Measurements from ENCODE around the gene PTPRN2.
"Not testable (repeated sequence)": the region's sequence is repeated elsewhere in the genome, so short reads cannot be mapped to it uniquely, and the experiment has no call there.

PTPRN2 gene

GRCh38 chr7:158414002-158414401 lies 173.6 kb downstream of the PTPRN2 start:
- DNase-seq = no peak

GRCh38 chr7:158411232-158411950 lies 176.2 kb downstream of the PTPRN2 start:
- peak; percentile 12 for DNase-seq

- DNase-seq = peak; percentile 24
Observed at GRCh38 chr7:158410720-158411119, 176.9 kb downstream of the PTPRN2 start.

- peak; percentile 19 for DNase-seq
Observed at GRCh38 chr7:158409816-158410330, 177.8 kb downstream of the PTPRN2 start.

- DNase-seq = no peak
Observed at GRCh38 chr7:158409120-158409519, 178.5 kb downstream of the PTPRN2 start.

GRCh38 chr7:158408318-158408920 lies 179.2 kb downstream of the PTPRN2 start:
- no peak for DNase-seq

- DNase-seq = no peak
Observed at GRCh38 chr7:158407581-158408317, 179.9 kb downstream of the PTPRN2 start.

GRCh38 chr7:158406801-158407200 lies 180.8 kb downstream of the PTPRN2 start:
- peak; percentile 16 for DNase-seq

GRCh38 chr7:158406364-158406763 lies 181.3 kb downstream of the PTPRN2 start:
- DNase-seq = peak; percentile 6

- DNase-seq = not testable (repeated sequence)
Observed at GRCh38 chr7:158405771-158406170, 181.9 kb downstream of the PTPRN2 start.

- DNase-seq = no peak
Observed at GRCh38 chr7:158405324-158405723, 182.3 kb downstream of the PTPRN2 start.

- DNase-seq = peak; percentile 17
Observed at GRCh38 chr7:158404031-158404761, 183.4 kb downstream of the PTPRN2 start.

GRCh38 chr7:158403013-158403821 lies 184.4 kb downstream of the PTPRN2 start:
- DNase-seq = peak; percentile 17

GRCh38 chr7:158402471-158402870 lies 185.2 kb downstream of the PTPRN2 start:
- DNase-seq = peak; percentile 25

- DNase-seq = peak; percentile 13
Observed at GRCh38 chr7:158401826-158402225, 185.8 kb downstream of the PTPRN2 start.

- peak; percentile 18 for DNase-seq
Observed at GRCh38 chr7:158401295-158401694, 186.3 kb downstream of the PTPRN2 start.

- peak; percentile 16 for DNase-seq
Observed at GRCh38 chr7:158400601-158401225, 186.9 kb downstream of the PTPRN2 start.

GRCh38 chr7:158399762-158400161 lies 187.9 kb downstream of the PTPRN2 start:
- peak; percentile 10 for DNase-seq

GRCh38 chr7:158398750-158399149 lies 188.9 kb downstream of the PTPRN2 start:
- DNase-seq = no peak

GRCh38 chr7:158397885-158398284 lies 189.7 kb downstream of the PTPRN2 start:
- peak; percentile 4 for DNase-seq
